ENCODE data around the gene HAUS1.
A peak's percentile ranks its signal among the peaks of the same experiment; 100 is the strongest.
"Not testable (repeated sequence)": the region's sequence is repeated elsewhere in the genome, so short reads cannot be mapped to it uniquely, and the experiment has no call there.

Gene HAUS1

GRCh38 chr18:46088501-46088900, 15.7 kb upstream of the HAUS1 start:
- DNase-seq (ENCODE audit: low spot score) = not testable (repeated sequence)

GRCh38 chr18:46095532-46095931, 8.7 kb upstream of the HAUS1 start:
- DNase-seq (ENCODE audit: low spot score) = no peak

DNA sequence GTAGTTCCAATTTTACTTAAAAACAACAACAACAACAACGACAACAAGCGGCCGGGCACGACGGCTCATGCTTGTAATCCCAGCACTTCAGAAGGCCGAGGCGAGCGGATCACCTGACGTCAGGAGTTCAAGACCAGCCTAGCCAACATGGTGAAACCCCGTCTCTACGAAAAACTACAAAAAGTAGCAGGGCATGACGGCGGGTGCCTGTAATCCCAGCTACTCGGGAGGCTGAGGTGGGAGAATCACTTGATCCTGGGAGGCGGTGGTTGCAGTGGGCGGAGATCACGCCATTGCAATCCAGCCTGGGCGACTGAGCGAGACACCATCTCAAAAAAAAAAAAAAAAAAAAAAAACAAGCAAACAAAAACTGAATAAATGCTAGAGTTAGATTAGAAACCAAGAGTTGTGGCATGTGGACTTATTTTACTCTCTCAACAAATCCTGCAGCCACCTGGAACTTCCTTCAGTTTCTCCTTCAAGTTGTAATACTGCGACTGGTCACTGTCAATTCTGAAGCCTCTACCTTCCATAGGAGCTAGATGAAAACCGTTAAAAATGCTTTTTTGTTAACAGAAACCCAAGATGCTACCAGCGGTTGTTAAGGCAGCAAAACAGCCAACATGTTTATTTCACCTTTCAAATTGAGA, 7.4 kb upstream of the HAUS1 start:
- DNase-seq (ENCODE audit: low spot score) = no peak

- no peak for DNase-seq (ENCODE audit: low spot score)
Measured at GRCh38 chr18:46097431-46097800, 6.8 kb upstream of the HAUS1 start.

DNA sequence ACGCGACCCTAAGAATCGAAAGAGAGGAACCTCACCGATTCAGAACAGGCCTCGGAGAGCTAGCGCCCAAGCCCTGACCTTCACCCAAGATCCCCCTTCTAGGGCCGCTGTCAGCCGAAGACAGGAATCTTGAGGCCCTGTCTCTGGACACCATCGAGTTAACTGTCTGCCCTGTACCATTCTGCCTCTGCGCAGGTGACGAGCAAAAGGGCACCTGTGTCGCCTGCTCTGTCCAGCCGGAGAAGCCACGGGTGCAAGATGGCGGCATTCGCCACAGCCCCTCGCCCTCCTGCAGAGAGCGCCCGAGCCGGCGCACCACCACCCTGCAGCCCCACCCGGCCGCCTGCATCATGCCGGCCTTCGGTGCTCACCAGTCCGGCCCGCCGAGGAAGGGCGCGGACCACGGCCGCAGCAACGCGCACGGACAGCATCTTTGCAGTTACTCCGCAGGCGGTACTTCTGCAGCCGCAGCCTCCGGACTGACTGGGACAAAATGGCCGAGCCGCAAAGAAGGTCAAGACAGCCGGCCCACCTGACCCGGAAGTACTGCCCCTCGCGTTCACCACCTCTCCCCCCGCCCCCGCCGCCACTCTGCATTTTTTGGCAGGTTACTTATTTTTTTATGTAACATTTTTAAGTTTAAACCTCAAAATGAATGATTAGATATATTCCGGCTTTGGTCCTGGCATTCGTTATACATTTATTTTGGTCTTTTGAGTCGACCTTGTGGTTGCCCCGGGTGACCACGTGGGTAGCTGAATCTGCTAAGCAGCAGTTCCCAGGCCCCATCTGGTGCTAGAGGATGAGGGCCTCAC, 6.2 kb upstream of the HAUS1 start, which contains the start of gene ATP5F1A:
TSS of gene ATP5F1A (minus strand) at position 496 of the 815 bp plus-strand sequence. CDS start at position 431, 65 bp downstream.
- peak; percentile 87 for DNase-seq (ENCODE audit: low spot score)

DNA sequence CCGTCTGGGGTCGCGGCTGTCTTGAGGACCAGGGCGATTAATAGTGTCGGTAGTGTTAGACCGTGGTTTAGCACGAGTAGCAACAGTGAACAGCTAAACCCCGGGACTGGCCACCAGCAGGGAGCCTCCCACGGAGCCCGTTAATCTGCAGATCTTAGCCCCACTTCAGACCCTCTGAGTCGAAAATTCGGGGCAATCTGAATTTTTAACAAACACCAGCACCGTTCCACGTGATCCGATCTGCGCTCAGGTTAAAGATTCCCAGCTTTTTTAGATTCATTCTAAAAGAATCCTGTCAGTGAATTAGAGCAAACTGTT, 5.6 kb upstream of the HAUS1 start:
- DNase-seq (ENCODE audit: low spot score) = no peak

DNA sequence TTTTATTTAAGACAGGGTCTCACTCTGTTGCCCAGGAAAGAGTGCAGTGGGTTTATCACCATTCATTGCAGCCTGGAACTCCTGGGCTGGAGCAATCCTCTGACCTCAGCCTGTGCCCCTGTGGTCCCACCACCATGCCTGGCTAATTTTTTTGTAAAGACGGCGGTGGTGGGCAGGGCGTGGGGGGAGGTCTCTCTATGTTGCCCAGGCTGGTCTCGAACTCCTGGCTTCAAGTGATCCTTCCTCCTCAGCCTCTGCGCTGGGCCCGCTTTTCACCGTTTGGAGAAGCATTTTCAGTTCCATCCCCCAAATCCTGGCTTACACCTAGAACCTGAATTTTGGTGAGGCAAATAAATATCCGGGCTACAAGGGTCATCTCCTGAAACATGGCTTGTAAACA, 4.7 kb upstream of the HAUS1 start:
- DNase-seq (ENCODE audit: low spot score) = no peak

DNA sequence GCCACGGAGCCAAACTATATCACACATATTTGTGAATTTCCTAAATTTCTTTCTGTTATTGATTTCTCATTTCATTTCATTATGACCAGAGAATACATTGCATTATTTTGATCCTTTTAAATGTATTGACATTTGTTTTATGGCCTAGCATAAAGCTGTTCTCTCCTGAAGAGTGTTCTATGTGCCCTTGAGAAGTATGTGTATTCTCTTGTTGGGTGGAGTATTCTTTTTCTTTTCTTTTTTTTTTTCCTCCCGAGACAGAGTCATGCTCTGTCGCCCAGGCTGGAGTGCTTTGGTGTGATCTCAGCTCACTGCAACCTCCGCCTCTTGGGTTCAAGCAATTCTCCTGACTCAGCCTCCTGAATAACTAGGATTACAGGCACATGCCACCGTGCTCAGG, 5.2 kb downstream of the HAUS1 start:
- DNase-seq (ENCODE audit: low spot score) = no peak

DNA sequence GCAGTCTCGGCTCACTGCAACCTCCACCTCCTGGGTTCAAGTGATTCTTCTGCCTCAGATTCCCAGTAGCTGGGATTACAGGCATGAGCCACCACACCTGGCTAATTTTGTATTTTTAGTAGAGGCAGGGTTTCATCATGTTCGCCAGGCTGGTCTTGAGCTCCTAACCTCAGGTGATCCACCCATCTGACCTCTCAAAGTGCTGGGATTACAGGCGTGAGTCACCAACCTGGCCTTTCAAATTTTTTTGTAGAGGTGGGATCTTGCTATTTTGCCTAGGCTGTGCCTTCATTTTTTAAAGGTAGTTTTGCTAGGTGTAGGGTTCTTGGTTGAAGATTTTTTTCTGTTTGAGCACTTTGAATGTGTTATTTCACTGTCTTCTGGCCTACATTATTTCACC, 6.2 kb downstream of the HAUS1 start:
- DNase-seq (ENCODE audit: low spot score) = no peak

- DNase-seq (ENCODE audit: low spot score) = no peak
Measured at GRCh38 chr18:46113751-46114150, 9.6 kb downstream of the HAUS1 start.

DNA sequence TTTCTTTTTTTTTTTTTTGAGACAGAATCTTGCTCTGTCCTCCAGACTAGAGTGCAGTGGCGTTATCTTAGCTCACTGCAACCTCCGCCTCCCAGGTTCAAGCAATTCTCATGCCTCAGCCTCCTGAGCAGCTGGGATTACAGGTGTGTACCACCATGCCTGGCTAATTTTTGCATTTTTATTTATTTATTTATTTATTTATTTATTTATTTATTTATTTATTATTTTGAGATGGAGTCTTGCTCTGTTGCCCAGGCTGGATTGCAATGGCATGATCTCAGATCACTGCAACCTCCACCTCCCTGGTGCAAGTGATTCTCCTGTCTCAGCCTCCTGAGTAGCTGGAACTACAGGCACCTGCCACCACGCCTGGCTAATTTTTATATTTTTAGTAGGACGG, 22.4 kb downstream of the HAUS1 start:
- DNase-seq (ENCODE audit: low spot score) = not testable (repeated sequence)

DNA sequence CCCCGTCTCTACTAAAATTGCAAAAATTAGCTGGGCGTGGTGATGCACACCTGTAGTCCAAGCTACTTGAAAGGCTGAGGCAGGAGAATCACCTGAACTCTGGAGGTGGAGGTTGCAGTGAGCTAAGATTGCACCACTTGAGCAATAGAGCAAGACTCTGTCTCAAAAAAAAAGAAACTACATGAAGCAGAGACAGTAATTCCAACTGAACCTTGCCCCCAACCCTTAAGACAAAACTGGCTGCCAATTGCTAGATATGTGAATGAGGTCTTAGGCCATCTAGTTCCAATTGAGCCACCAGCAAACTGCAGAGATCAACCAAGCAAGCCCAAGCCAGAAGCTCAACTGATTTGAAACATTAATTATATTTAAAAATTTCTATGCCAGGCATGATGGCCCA, 25.9 kb downstream of the HAUS1 start:
- no peak for DNase-seq (ENCODE audit: low spot score)

- not testable (repeated sequence) for DNase-seq (ENCODE audit: low spot score)
Measured at GRCh38 chr18:46130549-46130948, 26.4 kb downstream of the HAUS1 start.

- DNase-seq (ENCODE audit: low spot score) = no peak
Measured at GRCh38 chr18:46133534-46133933, 29.3 kb downstream of the HAUS1 start.

GRCh38 chr18:46134920-46135675, 30.9 kb downstream of the HAUS1 start:
- DNase-seq (ENCODE audit: low spot score) = peak; percentile 3

DNA sequence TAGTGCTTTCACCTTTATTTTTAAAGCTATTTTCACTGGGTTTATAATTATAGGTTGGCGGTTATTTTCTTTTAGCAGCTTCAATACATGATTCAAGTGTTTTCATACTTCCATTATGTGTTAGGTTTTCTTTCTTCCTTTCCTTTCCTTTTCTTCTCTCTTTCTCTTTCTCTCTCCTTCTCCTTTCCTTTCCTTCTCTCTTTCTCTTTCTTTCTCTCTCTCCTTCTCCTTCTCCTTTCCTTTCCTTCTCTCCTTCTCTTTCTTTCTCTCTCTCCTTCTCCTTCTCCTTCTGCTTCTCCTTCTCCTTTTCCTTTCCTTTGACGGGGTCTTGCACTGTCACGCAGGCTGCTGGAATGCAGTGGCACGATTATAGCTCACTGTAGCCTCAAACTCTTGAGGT, 36.0 kb downstream of the HAUS1 start:
- DNase-seq (ENCODE audit: low spot score) = no peak

DNA sequence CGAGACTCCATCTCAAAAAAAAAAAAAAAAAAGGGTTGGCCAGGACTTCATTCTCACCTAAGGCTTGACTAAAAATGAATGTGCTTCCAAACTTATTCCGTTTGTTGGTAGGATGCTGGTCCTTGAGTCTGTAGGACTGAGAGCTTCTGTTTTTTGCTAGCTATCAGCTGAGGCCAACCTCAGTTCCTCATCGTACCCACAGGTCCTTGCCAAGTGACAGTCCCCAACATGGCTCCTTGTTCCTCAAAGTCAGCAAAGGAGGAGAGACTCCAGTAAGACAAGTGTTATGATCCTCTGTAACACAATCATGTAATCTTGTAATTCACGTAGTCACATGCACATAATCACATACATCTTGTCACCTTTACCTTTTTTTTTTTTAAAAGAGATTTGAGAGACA, 37.0 kb downstream of the HAUS1 start:
- DNase-seq (ENCODE audit: low spot score) = no peak

DNA sequence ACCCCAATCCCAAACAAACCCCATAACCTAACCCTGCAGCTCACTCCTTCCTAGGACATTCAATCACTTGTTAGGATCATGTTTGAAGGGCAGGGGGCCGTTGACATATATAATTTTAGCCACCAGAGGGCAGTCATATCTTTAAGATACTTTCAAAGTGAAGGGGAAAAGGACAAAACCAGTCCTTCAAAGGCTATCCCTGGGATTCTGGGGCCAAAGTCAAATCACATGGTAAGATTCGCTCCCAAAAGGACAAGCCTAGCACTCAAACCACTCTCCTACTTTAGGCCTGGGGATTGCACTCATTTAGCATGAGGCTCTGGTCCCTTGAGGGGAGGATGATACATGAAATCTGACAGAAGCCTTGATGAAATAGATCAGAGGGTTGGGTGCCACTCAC, 44.6 kb downstream of the HAUS1 start:
- DNase-seq (ENCODE audit: low spot score) = peak; percentile 46

GRCh38 chr18:46152436-46152807, 48.2 kb downstream of the HAUS1 start:
- no peak for DNase-seq (ENCODE audit: low spot score)

GRCh38 chr18:46152808-46153617, 48.8 kb downstream of the HAUS1 start:
- DNase-seq (ENCODE audit: low spot score) = no peak

DNA sequence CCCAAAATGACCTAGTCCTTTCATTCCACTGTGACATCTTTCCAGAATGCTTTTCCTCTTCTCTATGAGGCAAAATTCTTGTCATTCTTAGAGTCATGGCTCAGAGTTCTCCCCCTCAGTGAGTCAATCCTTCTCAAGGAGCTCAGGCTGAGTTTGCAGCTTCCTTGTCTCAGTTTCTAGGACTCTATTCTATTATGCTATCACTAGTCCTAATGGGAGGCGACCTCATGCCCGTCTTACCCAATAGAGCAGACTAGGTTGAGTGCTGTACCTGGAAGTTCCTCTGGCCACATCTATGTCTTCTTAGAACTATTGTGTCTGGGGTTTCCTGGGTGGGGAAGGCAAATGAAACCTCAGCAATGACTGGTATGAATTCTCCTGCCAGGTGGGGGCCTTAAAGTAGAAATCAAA, 51.5 kb downstream of the HAUS1 start:
- DNase-seq (ENCODE audit: low spot score) = no peak

- no peak for DNase-seq (ENCODE audit: low spot score)
Measured at GRCh38 chr18:46156124-46156745, 52.0 kb downstream of the HAUS1 start.
